Naive thymus-derived CD4-positive, alpha-beta T cell (primary cell): Measurements from ENCODE around the gene ZKSCAN1. TPM values are rescaled to one million over a fixed set of nuclear protein-coding genes. Genes with fewer than 3 reads are reported as not detected.

Experiments used
- ATAC-seq: fragments of 150-1000 bp; cut with Tn5 transposase; 2 replicates; pipeline ENCODE4 v1.10.0; 2021; ENCODE audit warnings: mild to moderate bottlenecking, moderate library complexity
- CTCF ChIA-PET: fragments of 350-600 bp; sonication (Branson Sonifier 250); formaldehyde crosslinking; loops from one replicate; lab custom pipeline; 2021; ENCODE audit warnings: antibody characterized with exemption; lab: Charles Lee
- POLR2A ChIA-PET: fragments of 350-600 bp; sonication (Branson Sonifier 250); formaldehyde crosslinking; loops from one replicate; lab custom pipeline; 2021; ENCODE audit warnings: antibody characterized with exemption, inconsistent platforms; lab: Charles Lee
- DNase-seq, 9 donors: peaks; one replicate each; pipeline versions ENCODE4 v3.0.0 to v3.0.0-alpha.2; 2020 to 2022; ENCODE audit warnings: mixed read lengths in 1 of 9
- H3K27ac ChIP-seq: one replicate; pipeline ENCODE4 v1.7.0; 2013; ENCODE audit warnings: mild to moderate bottlenecking, low read depth, low read length, moderate library complexity
- H3K27me3 ChIP-seq, 2 donors: one replicate each; pipeline ENCODE4 v1.7.0; 2013; ENCODE audit warnings: low read length in 2 of 2, mild to moderate bottlenecking in 2 of 2, moderate library complexity in 2 of 2; ENCODE audit not compliant: control insufficient read depth in 2 of 2, insufficient read depth in 2 of 2
- H3K36me3 ChIP-seq, 3 experiments: 1 replicate in 2 of 3; 2 replicates in 1 of 3; pipeline ENCODE4 v1.7.0; 2013; ENCODE audit warnings: low read length in 3 of 3, mild to moderate bottlenecking in 3 of 3, moderate library complexity in 1 of 3; ENCODE audit not compliant: insufficient read depth in 3 of 3, control insufficient read depth in 2 of 3
- H3K4me1 ChIP-seq, 2 donors: one replicate each; pipeline ENCODE4 v1.7.0; 2013; ENCODE audit warnings: low read length in 2 of 2, mild to moderate bottlenecking in 2 of 2, moderate library complexity in 1 of 2; ENCODE audit not compliant: control insufficient read depth in 2 of 2, insufficient read depth in 2 of 2
- H3K4me3 ChIP-seq: 2 replicates; pipeline ENCODE4 v1.7.0; 2013; ENCODE audit warnings: mild to moderate bottlenecking, low read length
- H3K9me3 ChIP-seq, 3 experiments: 1 replicate in 2 of 3; 2 replicates in 1 of 3; pipeline ENCODE4 v1.7.0; 2013; ENCODE audit warnings: low read length in 3 of 3; ENCODE audit not compliant: control insufficient read depth in 2 of 3
- H3K27ac Mint-ChIP-seq, 9 donors: one replicate each; pipeline ENCODE4 v1.8.0; 2020 to 2022; ENCODE audit warnings: mixed read lengths in 9 of 9, mild to moderate bottlenecking in 8 of 9, moderate library complexity in 5 of 9, inconsistent platforms in 2 of 9
- H3K27me3 Mint-ChIP-seq, 5 donors: one replicate each; pipeline ENCODE4 v1.8.0; 2021 to 2022; ENCODE audit warnings: mixed read lengths in 5 of 5, mild to moderate bottlenecking in 1 of 5
- H3K36me3 Mint-ChIP-seq, 5 donors: one replicate each; pipeline ENCODE4 v1.8.0; 2020 to 2022; ENCODE audit warnings: mixed read lengths in 5 of 5, mild to moderate bottlenecking in 3 of 5, inconsistent platforms in 1 of 5
- H3K4me1 Mint-ChIP-seq, 7 donors: one replicate each; pipeline ENCODE4 v1.8.0; 2020 to 2022; ENCODE audit warnings: mixed read lengths in 7 of 7, mild to moderate bottlenecking in 3 of 7, inconsistent platforms in 1 of 7
- H3K4me3 Mint-ChIP-seq, 10 donors: one replicate each; pipeline ENCODE4 v1.8.0; 2020 to 2022; ENCODE audit warnings: mild to moderate bottlenecking in 10 of 10, mixed read lengths in 10 of 10, moderate library complexity in 6 of 10, inconsistent platforms in 2 of 10
- H3K9me3 Mint-ChIP-seq, 11 donors: one replicate each; pipeline ENCODE4 v1.8.0; 2020 to 2022; ENCODE audit warnings: mixed read lengths in 11 of 11, mild to moderate bottlenecking in 4 of 11, inconsistent platforms in 1 of 11, moderate library complexity in 1 of 11
- intact Hi-C, 2 donors: fragments of 100-400 bp; cut with micrococcal nuclease; formaldehyde crosslinking; loops; one replicate each; pipeline ENCODE4 v1.15.1; 2023
- polyA plus RNA-seq, 2 donors: library from polyadenylated mRNA; unstranded; fragments of 300-500 nt; fragmentation: Illumina TruSeq; gene quantifications; one replicate each; pipeline ENCODE4 v1.2.3, GENCODE V29; 2021
- total RNA-seq, 6 experiments: library from RNA in 5 of 6; stranded (reverse) in 5 of 6; gene quantifications; 1 replicate in 5 of 6; 2 replicates in 1 of 6; pipeline ENCODE4 v1.2.3 and lab custom pipeline; 2021 to 2026

ZKSCAN1 gene
- total and polyA plus RNA-seq, 7 experiments from 2014 or later = 47.0 to 103 (median 57.5) TPM

DNA sequence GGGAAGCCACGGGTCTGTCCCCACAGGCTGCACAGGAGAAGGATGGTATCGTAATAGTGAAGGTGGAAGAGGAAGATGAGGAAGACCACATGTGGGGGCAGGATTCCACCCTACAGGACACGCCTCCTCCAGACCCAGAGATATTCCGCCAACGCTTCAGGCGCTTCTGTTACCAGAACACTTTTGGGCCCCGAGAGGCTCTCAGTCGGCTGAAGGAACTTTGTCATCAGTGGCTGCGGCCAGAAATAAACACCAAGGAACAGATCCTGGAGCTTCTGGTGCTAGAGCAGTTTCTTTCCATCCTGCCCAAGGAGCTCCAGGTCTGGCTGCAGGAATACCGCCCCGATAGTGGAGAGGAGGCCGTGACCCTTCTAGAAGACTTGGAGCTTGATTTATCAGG is 8.1 kb downstream of the ZKSCAN1 start:
- peaks cover 15 to 58% (median 16%) of the 10 kb centered on the region in 3 experiments for H3K36me3 ChIP-seq
- H3K4me1 ChIP-seq = no peaks in the 10 kb centered on the region
- Mint-ChIP-seq H3K27me3 (no peaks in the 10 kb centered on the region), H3K27ac (no peak overlapping the region), H3K4me3 (no peak overlapping the region), H3K36me3 (peaks cover 4 to 17% (median 10%) of the 10 kb centered on the region in 5 donors), H3K4me1 (peaks cover 8 to 35% (median 23%) of the 10 kb centered on the region in 7 donors), H3K9me3 (peaks cover 0 to 1% (median 0%) of the 10 kb centered on the region in 11 donors)
- no peak overlapping the region for H3K4me3 ChIP-seq
- no peaks in the 10 kb centered on the region for H3K27me3 ChIP-seq
- H3K27ac ChIP-seq = no peak overlapping the region
- POLR2A ChIA-PET = no interaction called here
- intact Hi-C loops = no loop called here
- CTCF ChIA-PET = no interaction called here
- no peaks in the 10 kb centered on the region for H3K9me3 ChIP-seq
- DNase-seq = no peak
- no peak for ATAC-seq

- Mint-ChIP-seq H3K36me3 (peaks cover 4 to 17% (median 10%) of the 10 kb centered on the region in 5 donors), H3K27me3 (no peaks in the 10 kb centered on the region), H3K27ac (peak overlapping the region in 1 of 9 donors; percentile 32), H3K9me3 (peaks cover 0 to 1% (median 0%) of the 10 kb centered on the region in 11 donors), H3K4me3 (no peak overlapping the region), H3K4me1 (peaks cover 8 to 30% (median 18%) of the 10 kb centered on the region in 7 donors)
- Histone ChIP-seq H3K4me1 (no peaks in the 10 kb centered on the region), H3K9me3 (no peaks in the 10 kb centered on the region), H3K27ac (no peak overlapping the region), H3K4me3 (no peak overlapping the region), H3K27me3 (no peaks in the 10 kb centered on the region), H3K36me3 (peaks cover 15 to 58% (median 16%) of the 10 kb centered on the region in 3 experiments)
- intact Hi-C loops = no loop called here
- CTCF ChIA-PET = no interaction called here
- no peak for ATAC-seq
- POLR2A ChIA-PET = interaction anchor here (1.0 kb wide), 1 partner anchor 57 kb away, joined by 3 read pairs; no protein-coding TSS in a partner anchor
- DNase-seq = no peak
Observed at GRCh38 chr7:100024020-100024619, 8.7 kb downstream of the ZKSCAN1 start.

GRCh38 chr7:100027197-100027596 is 11.8 kb downstream of the ZKSCAN1 start:
- no peak overlapping the region for H3K4me3 ChIP-seq
- peaks cover 10 to 35% (median 20%) of the 10 kb centered on the region in 5 donors for H3K36me3 Mint-ChIP-seq
- ATAC-seq = no peak
- DNase-seq = no peak
- no peak overlapping the region for H3K27ac ChIP-seq
- no peaks in the 10 kb centered on the region for H3K9me3 ChIP-seq
- ChIA-PET CTCF (no interaction called here), POLR2A (interaction anchor here (0.7 kb wide), 1 partner anchor 72 kb away, joined by 3 read pairs; no protein-coding TSS in a partner anchor)
- peaks cover 15 to 75% (median 16%) of the 10 kb centered on the region in 3 experiments for H3K36me3 ChIP-seq
- peaks cover 0 to 14% (median 0%) of the 10 kb centered on the region in 7 donors for H3K4me1 Mint-ChIP-seq
- no peak overlapping the region for H3K4me3 Mint-ChIP-seq
- no peaks in the 10 kb centered on the region for H3K27me3 Mint-ChIP-seq
- H3K27ac Mint-ChIP-seq = no peak overlapping the region
- H3K4me1 ChIP-seq = no peaks in the 10 kb centered on the region
- no peaks in the 10 kb centered on the region for H3K9me3 Mint-ChIP-seq
- intact Hi-C loops = no loop called here
- H3K27me3 ChIP-seq = no peaks in the 10 kb centered on the region

GRCh38 chr7:100029596-100029995 is 14.2 kb downstream of the ZKSCAN1 start:
- H3K4me1 Mint-ChIP-seq = peaks cover 0 to 9% (median 0%) of the 10 kb centered on the region in 7 donors
- DNase-seq = no peak
- CTCF ChIA-PET = no interaction called here
- POLR2A ChIA-PET = interaction anchor here (0.6 kb wide), 1 partner anchor 14 kb away, joined by 3 read pairs; no protein-coding TSS in a partner anchor
- H3K9me3 Mint-ChIP-seq = no peaks in the 10 kb centered on the region
- peaks cover 6 to 44% (median 32%) of the 10 kb centered on the region in 5 donors for H3K36me3 Mint-ChIP-seq
- no peak overlapping the region for H3K4me3 ChIP-seq
- no peaks in the 10 kb centered on the region for H3K27me3 Mint-ChIP-seq
- H3K9me3 ChIP-seq = no peaks in the 10 kb centered on the region
- H3K4me1 ChIP-seq = no peaks in the 10 kb centered on the region
- intact Hi-C loops = no loop called here
- H3K27ac Mint-ChIP-seq = no peak overlapping the region
- no peaks in the 10 kb centered on the region for H3K27me3 ChIP-seq
- peaks cover 8 to 72% (median 12%) of the 10 kb centered on the region in 3 experiments for H3K36me3 ChIP-seq
- no peak overlapping the region for H3K4me3 Mint-ChIP-seq
- no peak for ATAC-seq
- H3K27ac ChIP-seq = no peak overlapping the region

DNA sequence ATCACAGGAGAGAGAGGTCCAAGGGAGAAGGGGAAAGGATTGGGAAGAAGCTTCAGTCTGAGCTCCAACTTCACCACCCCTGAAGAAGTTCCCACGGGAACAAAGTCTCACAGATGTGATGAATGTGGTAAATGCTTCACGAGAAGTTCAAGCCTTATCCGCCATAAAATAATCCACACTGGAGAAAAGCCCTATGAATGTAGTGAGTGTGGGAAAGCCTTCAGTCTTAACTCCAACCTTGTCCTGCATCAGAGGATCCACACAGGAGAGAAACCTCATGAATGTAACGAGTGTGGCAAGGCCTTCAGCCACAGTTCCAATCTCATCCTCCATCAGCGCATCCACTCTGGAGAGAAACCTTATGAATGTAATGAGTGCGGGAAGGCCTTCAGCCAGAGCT is 18.1 kb downstream of the ZKSCAN1 start:
- intact Hi-C loops = no loop called here
- Histone ChIP-seq H3K4me1 (no peaks in the 10 kb centered on the region), H3K4me3 (no peak overlapping the region), H3K36me3 (peaks cover 6 to 63% (median 14%) of the 10 kb centered on the region in 3 experiments), H3K27me3 (no peaks in the 10 kb centered on the region), H3K9me3 (no peaks in the 10 kb centered on the region), H3K27ac (no peak overlapping the region)
- Mint-ChIP-seq H3K4me1 (peaks cover 0 to 3% (median 0%) of the 10 kb centered on the region in 7 donors), H3K36me3 (peaks cover 14 to 60% (median 41%) of the 10 kb centered on the region in 5 donors), H3K4me3 (no peak overlapping the region), H3K27ac (peak overlapping the region in 1 of 9 donors; percentile 5), H3K9me3 (no peaks in the 10 kb centered on the region), H3K27me3 (no peaks in the 10 kb centered on the region)
- no peak for DNase-seq
- POLR2A ChIA-PET = interaction anchor here (1.2 kb wide), 1 partner anchor 16 kb away, joined by 4 read pairs; no protein-coding TSS in a partner anchor
- no peak for ATAC-seq
- CTCF ChIA-PET = interaction anchor here (0.6 kb wide), 1 partner anchor 665 kb away, joined by 3 read pairs; no protein-coding TSS in a partner anchor

GRCh38 chr7:100034871-100035510 is 19.6 kb downstream of the ZKSCAN1 start:
- ATAC-seq (no peak), DNase-seq (no peak)
- ChIA-PET POLR2A (no interaction called here), CTCF (no interaction called here)
- Mint-ChIP-seq H3K27ac (no peak overlapping the region), H3K4me3 (no peak overlapping the region), H3K36me3 (peaks cover 14 to 59% (median 41%) of the 10 kb centered on the region in 5 donors), H3K9me3 (no peaks in the 10 kb centered on the region), H3K4me1 (peaks cover 0 to 6% (median 0%) of the 10 kb centered on the region in 7 donors), H3K27me3 (no peaks in the 10 kb centered on the region)
- H3K4me1 ChIP-seq = no peaks in the 10 kb centered on the region
- intact Hi-C loops = no loop called here
- no peaks in the 10 kb centered on the region for H3K9me3 ChIP-seq
- H3K27ac ChIP-seq = no peak overlapping the region
- H3K36me3 ChIP-seq = peaks cover 6 to 52% (median 14%) of the 10 kb centered on the region in 3 experiments
- no peak overlapping the region for H3K4me3 ChIP-seq
- no peaks in the 10 kb centered on the region for H3K27me3 ChIP-seq
